Activated CD4-positive, alpha-beta T cell treated with anti-CD3 and anti-CD28 coated beads, Interleukin-2, amount 50 U/mL, for 48 hours (primary cell): ENCODE data around the gene TMEM183A.
A peak's percentile ranks its signal among the peaks of the same experiment; 100 is the strongest.
"Not testable (repeated sequence)": the region's sequence is repeated elsewhere in the genome, so short reads cannot be mapped to it uniquely, and the experiment has no call there.

Experiments
- DNase-seq, 2 experiments: peaks; one replicate each; pipeline ENCODE4 v3.0.0-alpha.2; 2020

Gene TMEM183A

DNA sequence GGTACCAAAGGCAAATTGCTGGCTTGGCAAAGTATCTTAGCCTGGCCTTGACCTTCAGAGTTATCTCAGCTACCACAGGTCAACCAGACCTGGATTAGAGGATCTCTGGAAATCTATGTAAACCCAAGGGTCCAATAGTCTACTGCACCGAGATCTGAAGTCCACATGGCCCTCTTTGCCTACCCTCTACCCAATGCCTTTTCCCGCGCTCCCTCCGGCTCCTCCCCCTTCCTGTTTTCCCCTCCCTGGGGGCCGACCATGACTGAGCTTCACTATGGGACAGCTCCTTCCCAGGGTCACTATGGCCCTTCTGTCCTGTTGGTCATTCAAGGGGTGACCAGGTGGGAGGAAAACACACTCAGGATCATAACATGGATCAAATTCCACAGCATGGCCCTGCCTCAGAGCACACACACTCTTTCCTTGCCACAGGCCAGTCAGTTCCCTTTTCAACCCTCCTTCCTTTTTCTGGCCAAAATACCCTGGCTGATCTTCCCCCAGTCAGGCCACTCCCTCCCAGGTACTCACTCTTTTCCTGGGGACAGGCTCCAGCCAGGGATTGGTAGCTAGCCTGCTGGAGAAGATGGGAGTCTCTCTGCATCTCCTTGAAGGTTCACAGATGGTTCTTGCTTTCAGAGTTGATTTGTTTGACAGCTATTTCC lies 19.1 kb upstream of the TMEM183A start:
- no peak for DNase-seq

GRCh38 chr1:202989879-202990278 lies 17.3 kb upstream of the TMEM183A start:
- DNase-seq = no peak

GRCh38 chr1:202991112-202991511 lies 16.1 kb upstream of the TMEM183A start:
- DNase-seq = no peak

- no peak for DNase-seq
Observed at GRCh38 chr1:202994756-202995155, 12.4 kb upstream of the TMEM183A start.

GRCh38 chr1:202998836-202999750 lies 8.1 kb upstream of the TMEM183A start:
- DNase-seq = peak; percentile 67 to 71

GRCh38 chr1:203000217-203000944 lies 6.8 kb upstream of the TMEM183A start:
- no peak for DNase-seq

DNA sequence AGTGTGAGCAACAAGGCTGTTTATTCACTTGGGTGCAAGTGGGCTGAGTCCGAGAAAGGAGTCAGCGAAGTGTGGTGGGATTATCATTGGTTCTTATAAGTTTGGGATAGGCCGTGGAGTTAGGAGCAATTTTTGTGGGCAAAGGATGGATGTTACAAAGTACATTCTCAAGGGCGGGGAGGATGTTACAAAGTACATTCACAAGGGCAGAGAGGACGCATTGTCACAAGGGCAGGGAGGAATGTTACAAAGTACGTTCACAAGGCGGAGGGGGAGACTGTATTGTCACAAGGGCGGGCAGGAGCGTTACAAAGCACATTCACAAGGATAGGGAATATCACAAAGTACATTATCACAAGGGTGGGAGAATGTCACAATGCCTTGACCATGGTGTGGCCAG lies 5.2 kb upstream of the TMEM183A start:
- DNase-seq = no peak

- no peak for DNase-seq
Observed at GRCh38 chr1:203002951-203003350, 4.2 kb upstream of the TMEM183A start.

DNA sequence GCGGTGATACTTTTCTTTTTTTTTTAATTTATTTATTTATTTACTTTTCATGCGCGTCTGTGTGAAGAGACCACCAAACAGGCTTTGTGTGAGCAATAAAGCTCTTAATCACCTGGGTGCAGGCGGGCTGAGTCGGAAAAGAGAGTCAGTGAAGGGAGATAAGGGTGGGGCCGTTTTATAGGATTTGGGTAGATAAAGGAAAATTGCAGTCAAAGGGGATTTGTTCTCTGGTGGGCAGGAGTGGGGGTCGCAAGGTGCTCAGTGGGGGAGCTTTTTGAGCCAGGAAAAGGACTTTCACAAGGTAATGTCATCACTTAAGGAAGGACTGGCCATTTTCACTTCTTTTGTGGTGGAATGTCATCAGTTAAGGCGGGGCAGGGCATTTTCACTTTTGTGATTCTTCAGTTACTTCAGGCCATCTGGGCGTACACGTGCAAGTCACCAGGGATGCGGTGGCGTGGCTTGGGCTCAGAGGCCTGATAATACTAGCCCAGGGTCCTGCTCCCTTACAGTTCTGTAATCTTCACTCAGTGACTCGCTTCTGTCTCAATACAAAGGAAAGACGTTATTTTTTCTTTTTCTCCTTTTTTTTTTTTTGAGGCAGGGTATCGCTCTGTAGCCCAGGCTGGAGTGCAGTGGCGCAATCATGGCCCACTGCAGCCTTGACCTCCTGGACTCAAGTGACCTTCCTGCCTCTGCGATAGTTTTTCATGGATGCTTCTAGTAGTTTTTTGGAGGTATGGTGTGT lies 1.6 kb upstream of the TMEM183A start:
- DNase-seq = not testable (repeated sequence)

GRCh38 chr1:203009185-203009584 lies 2.0 kb downstream of the TMEM183A start:
- no peak for DNase-seq

GRCh38 chr1:203011582-203011981 lies 4.4 kb downstream of the TMEM183A start:
- DNase-seq = no peak

DNA sequence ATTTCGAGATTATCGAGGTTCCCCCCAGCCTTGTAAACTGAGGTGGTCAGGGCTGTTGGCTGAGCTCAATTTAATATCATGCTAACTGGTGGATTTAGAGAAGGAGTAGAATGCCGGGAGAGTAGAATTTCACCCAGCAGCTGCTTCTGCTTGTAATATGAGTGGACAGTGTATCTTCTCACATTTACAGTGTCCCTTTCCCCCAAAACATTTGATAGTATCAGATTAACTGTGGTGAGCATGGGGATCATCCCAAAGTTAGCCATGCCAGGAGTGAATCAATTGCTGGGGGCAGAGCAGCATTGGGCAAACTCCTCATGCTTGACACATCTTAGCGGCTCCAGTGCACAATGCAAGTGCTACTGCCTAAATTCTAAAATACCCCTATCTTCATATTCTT lies 9.9 kb downstream of the TMEM183A start:
- DNase-seq = no peak

GRCh38 chr1:203017692-203018091 lies 10.5 kb downstream of the TMEM183A start:
- no peak for DNase-seq

DNA sequence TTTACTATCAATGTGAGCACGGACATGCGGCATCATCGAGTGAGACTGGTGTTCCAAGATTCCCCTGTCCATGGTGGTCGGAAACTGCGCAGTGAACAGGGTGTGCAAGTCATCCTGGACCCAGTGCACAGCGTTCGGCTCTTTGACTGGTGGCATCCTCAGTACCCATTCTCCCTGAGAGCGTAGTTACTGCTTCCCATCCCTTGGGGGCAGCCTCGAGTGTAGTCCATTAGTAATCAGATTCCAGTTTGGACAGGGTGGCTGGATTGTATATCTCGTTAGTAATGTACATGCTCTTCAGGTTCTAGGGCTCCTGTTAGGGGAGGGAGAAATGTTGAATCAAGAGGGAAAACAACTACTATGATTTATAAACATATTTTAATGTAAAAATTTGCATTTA lies 15.7 kb downstream of the TMEM183A start:
- DNase-seq = not testable (repeated sequence)

- no peak for DNase-seq
Observed at GRCh38 chr1:203025686-203026030, 18.5 kb downstream of the TMEM183A start.

- peak; percentile 86 to 87 for DNase-seq
Observed at GRCh38 chr1:203026031-203026665, 19.0 kb downstream of the TMEM183A start, which contains the start of gene PPFIA4. TSS of gene PPFIA4 (plus strand) at chr1:203026491. CDS start at chr1:203039009, 12,518 bp downstream.

GRCh38 chr1:203026666-203027663 lies 19.8 kb downstream of the TMEM183A start:
- no peak for DNase-seq

DNA sequence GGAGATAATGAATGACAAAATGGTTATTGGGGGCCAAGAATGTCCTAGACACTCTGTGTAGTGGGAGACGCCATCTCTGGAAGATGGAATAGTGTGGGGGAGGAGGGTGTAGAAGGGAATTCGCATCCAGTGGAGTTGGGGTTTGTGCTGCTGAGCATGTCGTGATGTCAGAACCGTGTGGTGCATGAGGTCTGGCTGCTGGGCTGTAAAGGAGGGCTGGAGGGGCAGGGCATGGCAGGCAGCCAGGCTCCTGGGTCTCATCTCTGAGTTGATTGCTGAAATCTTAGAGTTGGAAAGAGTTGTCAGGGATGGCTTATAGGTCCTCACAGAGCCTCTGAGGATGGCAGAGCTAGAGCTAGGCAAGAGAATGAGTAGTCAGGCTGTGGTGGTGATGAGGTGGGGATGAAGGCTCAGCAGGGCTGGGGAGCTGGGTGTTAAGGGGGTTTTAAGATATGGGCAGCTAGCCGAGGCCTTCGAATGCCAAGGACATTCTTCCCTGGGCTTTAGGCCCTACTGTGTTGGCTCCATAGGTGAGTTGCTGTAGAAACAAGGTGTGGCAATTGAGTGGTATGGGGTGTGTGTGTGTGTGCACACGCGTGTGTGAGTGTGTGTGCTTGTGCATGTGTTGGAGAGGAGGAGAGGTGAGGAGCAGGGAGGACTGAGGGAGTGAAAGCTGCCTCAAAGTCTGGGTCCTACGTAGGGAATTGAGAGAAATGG lies 21.1 kb downstream of the TMEM183A start:
- no peak for DNase-seq

DNA sequence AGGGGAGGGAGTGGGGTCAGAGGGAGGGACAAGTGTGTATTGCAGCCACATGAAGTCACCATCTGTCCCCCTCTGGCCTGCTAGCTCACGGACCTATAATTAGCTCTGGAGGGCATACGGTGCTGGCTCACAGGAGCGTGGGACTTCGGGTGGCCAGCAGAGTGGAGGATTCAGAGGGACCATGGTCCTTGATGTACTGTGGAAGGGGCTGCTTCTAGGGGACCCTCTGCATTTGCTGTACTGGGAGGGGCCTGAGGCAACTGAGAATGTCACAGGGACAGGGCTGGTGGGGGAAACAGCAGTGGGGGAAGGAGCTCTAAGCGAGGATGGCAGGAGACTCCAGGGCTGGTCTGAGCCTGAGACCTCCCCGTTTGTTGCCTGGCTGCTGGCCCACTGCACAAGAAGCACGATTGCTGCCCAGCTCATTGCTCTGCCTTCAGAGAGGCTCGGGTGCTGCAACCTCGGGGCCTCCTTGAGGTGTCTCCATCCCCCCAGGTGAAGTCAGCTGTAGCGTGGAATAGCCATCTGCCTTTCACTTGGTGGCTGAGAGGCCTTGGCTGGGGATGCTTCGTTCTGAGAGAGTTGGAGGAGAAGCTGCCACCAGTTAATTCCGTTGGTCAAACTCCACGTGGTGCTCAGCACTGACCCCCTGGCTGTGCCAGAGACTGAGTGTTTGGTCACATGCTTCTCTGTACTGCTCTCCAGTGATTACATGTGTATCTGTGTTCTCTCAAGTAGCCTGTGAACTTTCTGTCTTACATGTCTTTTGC lies 21.8 kb downstream of the TMEM183A start:
- no peak for DNase-seq
